Loucy (cell line): ENCODE data around the gene GAREM1.

ENCODE experiments used
- EZH2phosphoT487 ChIP-seq: fragments of 200-600 bp; IDR thresholded peaks from 2 replicates; pipeline ENCODE4 v1.6.1; 2018; ENCODE audit warnings: antibody characterized with exemption, mild to moderate bottlenecking, moderate library complexity, borderline replicate concordance
- TF ChIP-seq, protein P1 (sequence below): fragments of 200-600 bp; sonication (generic); conservative IDR thresholded peaks from 2 replicates; pipeline ENCODE4 v1.5.1; 2014; ENCODE audit warnings: mild to moderate bottlenecking, antibody characterized with exemption, low read length

DNA sequence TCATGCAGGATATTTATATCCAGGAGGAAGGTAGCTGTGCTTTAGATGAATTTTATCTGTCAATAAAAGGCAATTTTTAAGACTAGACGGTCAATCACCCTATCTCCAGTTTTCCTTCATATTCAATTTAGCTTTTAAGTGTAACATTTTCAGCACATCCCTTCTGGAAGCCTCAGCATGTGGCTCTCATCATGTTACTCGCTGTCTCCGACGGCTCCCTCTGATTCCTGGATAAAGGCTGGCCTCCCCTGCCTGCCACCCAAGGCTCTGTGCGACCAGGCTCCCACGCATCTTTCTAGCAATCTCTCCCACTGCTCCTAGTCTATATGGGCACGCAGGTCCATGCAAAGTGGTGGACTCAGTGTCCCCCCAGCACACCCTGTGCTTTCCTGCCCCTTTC, 196.4 kb downstream of the GAREM1 start:
- TF ChIP-seq, protein P1, sequence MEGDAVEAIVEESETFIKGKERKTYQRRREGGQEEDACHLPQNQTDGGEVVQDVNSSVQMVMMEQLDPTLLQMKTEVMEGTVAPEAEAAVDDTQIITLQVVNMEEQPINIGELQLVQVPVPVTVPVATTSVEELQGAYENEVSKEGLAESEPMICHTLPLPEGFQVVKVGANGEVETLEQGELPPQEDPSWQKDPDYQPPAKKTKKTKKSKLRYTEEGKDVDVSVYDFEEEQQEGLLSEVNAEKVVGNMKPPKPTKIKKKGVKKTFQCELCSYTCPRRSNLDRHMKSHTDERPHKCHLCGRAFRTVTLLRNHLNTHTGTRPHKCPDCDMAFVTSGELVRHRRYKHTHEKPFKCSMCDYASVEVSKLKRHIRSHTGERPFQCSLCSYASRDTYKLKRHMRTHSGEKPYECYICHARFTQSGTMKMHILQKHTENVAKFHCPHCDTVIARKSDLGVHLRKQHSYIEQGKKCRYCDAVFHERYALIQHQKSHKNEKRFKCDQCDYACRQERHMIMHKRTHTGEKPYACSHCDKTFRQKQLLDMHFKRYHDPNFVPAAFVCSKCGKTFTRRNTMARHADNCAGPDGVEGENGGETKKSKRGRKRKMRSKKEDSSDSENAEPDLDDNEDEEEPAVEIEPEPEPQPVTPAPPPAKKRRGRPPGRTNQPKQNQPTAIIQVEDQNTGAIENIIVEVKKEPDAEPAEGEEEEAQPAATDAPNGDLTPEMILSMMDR = no peak
- TF ChIP-seq EZH2phosphoT487 = no peak
